Kidney glomerular epithelial cell (primary cell): Measurements from ENCODE around the gene EEF1G.

Source experiments
- DNase-seq: peaks from one replicate; lab custom pipeline; 2025; lab: John Stamatoyannopoulos, UW

EEF1G gene

GRCh38 chr11:62538470-62539237 is 35.0 kb downstream of the EEF1G start:
- DNase-seq, result no peak

- no peak for DNase-seq
These were observed 37.3 kb downstream of the EEF1G start for GRCh38 chr11:62536301-62536957.

GRCh38 chr11:62535802-62536201 is 37.9 kb downstream of the EEF1G start:
- DNase-seq, result no peak

- DNase-seq, result no peak
These were observed 38.7 kb downstream of the EEF1G start for GRCh38 chr11:62534779-62535545.

- no peak for DNase-seq
These were observed 41.6 kb downstream of the EEF1G start for GRCh38 chr11:62532096-62532495.

- DNase-seq, result no peak
These were observed 56.8 kb downstream of the EEF1G start for GRCh38 chr11:62516736-62517371.

GRCh38 chr11:62514151-62514550 is 59.5 kb downstream of the EEF1G start:
- no peak for DNase-seq

- DNase-seq, result no peak
These were observed 60.1 kb downstream of the EEF1G start for GRCh38 chr11:62513626-62514025.

- DNase-seq, result no peak
These were observed 60.7 kb downstream of the EEF1G start for GRCh38 chr11:62512961-62513360.
